GM12872 (cell line): Measurements from ENCODE around the gene RIPPLY1.

Experiments used
- CTCF ChIP-seq: IDR thresholded peaks from 3 replicates; pipeline ENCODE4 v1.5.1; 2011; ENCODE audit warnings: low read depth, mild to moderate bottlenecking, low read length, moderate library complexity; ENCODE audit not compliant: insufficient read depth

The RIPPLY1 gene

DNA sequence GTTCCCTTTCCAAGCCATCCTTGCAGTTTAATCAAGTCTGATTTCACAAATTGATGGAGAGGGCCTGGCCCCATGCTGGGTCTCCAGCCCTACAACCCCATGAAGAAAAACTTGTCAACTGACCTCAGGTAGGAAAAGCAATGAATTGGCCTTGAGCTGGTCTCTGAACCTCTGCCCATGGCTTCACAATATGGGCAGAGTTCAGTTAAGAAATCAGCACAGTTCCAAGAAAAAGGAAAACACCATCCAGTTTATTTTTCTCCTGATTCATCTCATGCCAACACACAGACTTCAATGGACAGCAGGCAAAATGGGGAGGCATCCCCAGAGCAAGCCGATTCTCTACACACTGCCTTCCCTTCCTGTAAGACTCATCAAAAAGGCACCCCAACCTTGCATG, 3.3 kb downstream of the RIPPLY1 start:
- no peak for TF ChIP-seq CTCF

- no peak for TF ChIP-seq CTCF
Measured at GRCh38 chrX:106899276-106899675, 3.9 kb downstream of the RIPPLY1 start.

DNA sequence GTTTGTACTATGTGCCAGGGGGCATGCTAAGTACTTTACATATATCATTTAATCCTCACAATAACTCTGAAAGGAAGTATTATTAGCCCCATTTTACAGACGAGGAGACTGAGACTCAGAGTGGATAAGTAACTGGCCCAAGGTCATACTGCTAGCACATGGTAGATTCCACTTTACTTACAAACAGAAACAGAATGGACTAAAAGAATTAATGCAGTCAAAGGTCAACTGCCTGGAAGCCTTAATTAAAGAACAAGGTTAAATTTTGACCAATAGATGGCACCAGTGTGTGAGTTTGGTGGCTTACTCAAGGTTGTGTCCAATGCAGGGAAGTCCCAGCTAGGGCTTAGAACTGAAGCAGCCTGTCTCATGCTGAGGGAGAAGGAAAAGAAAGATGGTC, 4.7 kb downstream of the RIPPLY1 start:
- TF ChIP-seq CTCF, result peak; percentile 50

DNA sequence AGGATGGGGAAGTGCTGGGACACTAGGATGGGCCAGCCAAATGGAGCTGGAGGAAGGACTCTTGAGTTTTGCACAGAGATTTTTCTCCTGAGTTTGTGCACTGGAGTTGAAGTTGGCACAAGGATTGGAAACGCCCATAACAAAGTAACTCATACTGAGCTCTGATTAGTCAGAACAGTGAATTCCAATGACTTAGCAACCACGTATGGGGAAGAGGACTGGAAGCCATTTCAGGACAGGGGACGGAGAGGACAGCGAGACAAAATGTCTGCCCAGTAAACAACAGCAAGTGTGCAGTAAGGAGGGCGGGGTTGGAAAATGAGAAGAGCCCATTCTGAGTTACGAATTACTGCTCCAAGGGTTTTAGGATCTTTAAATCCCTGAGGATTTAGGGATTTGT, 5.9 kb downstream of the RIPPLY1 start:
- TF ChIP-seq CTCF, result no peak

DNA sequence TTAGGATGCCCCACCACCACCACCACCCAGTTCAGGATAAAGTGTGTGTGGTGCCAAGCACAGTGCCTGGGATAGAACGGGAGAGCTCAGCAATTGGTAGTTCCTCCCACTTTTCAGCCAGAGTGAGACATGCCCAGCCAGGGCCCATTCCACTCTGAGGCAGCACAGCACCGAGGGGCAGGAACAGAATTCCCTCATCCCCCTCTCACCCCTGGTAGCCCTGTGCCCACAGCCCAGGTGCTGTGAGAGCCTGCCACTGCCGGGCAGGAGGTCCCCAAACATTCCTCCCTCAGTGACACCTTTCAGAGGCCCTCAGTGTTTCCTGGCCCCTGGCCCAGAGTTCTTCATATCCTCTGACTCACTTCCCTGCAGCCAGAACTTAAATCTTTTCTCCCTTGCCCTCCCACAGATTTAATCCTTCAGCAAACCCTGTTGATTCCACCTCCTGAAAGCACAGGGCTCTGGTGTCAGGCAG, 8.1 kb downstream of the RIPPLY1 start:
- TF ChIP-seq CTCF, result no peak

- peak; percentile 79 for TF ChIP-seq CTCF
Measured at GRCh38 chrX:106894392-106894909, 8.7 kb downstream of the RIPPLY1 start.

GRCh38 chrX:106891762-106892460, 11.2 kb downstream of the RIPPLY1 start:
- no peak for TF ChIP-seq CTCF
